HEK293T (cell line): ENCODE measurements around the gene BICDL1.

Experiments
- ARNT ChIP-seq: fragments of 450-650 bp; IDR thresholded peaks from 2 replicates; pipeline ENCODE4 v1.6.1; 2017; ENCODE audit warnings: mild to moderate bottlenecking
- CTBP1 ChIP-seq: fragments of 450-650 bp; IDR thresholded peaks from 2 replicates; pipeline ENCODE4 v1.6.1; 2016; ENCODE audit warnings: borderline replicate concordance
- ELF4 ChIP-seq: fragments of 450-650 bp; IDR thresholded peaks from 2 replicates; pipeline ENCODE4 v1.6.1; 2017; ENCODE audit warnings: antibody characterized with exemption
- FOXA1 ChIP-seq: fragments of 450-650 bp; IDR thresholded peaks from 2 replicates; pipeline ENCODE4 v1.6.1; 2016; ENCODE audit warnings: mild to moderate bottlenecking
- FOXK2 ChIP-seq: fragments of 450-650 bp; IDR thresholded peaks from 2 replicates; pipeline ENCODE4 v1.6.1; 2016; ENCODE audit warnings: mild to moderate bottlenecking
- FOXM1 ChIP-seq: fragments of 450-650 bp; IDR thresholded peaks from 2 replicates; pipeline ENCODE4 v1.6.1; 2017; ENCODE audit warnings: mild to moderate bottlenecking, borderline replicate concordance
- HDGF ChIP-seq: fragments of 450-650 bp; IDR thresholded peaks from 2 replicates; pipeline ENCODE4 v1.6.1; 2017; ENCODE audit warnings: antibody characterized with exemption, borderline replicate concordance
- LEF1 ChIP-seq: fragments of 450-650 bp; IDR thresholded peaks from 2 replicates; pipeline ENCODE4 v1.6.1; 2017; ENCODE audit warnings: mild to moderate bottlenecking, borderline replicate concordance
- NFRKB ChIP-seq: fragments of 450-650 bp; IDR thresholded peaks from 2 replicates; pipeline ENCODE4 v1.6.1; 2016; ENCODE audit warnings: mild to moderate bottlenecking, moderate library complexity
- SP1 ChIP-seq: fragments of 450-650 bp; IDR thresholded peaks from 2 replicates; pipeline ENCODE4 v1.6.1; 2017
- SUZ12 ChIP-seq: fragments of 450-650 bp; IDR thresholded peaks from 2 replicates; pipeline ENCODE4 v1.6.1; 2016; ENCODE audit warnings: mild to moderate bottlenecking
- TARDBP ChIP-seq: fragments of 450-650 bp; IDR thresholded peaks from 2 replicates; pipeline ENCODE4 v1.6.1; 2016
- ZNF384 ChIP-seq: fragments of 450-650 bp; IDR thresholded peaks from 2 replicates; pipeline ENCODE4 v1.6.1; 2016
- TF ChIP-seq, protein P1 (sequence below): fragments of 450-650 bp; IDR thresholded peaks from 2 replicates; pipeline ENCODE4 v1.6.1; 2016

DNA sequence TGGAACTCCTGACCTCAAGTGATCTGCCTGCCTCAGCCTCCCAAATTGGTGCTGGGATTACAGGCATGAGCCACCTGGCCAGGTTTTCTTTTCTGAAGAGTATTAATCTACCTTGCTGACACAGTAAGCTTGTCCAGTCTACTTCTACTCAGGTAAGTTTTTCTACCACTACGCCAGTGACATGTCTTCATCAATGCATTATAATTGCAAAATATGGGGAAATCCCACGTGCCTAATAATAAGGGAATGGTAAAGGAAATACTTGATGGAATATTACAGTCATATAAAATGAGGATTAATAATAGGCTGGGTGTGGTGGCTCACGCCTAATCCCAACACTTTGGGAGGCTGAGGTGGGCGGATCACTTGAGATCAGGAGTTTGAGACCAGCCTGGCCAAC lies 65.3 kb downstream of the BICDL1 start:
- no peak for TF ChIP-seq ARNT
- TF ChIP-seq FOXA1, result no peak
- TF ChIP-seq LEF1, result no peak
- no peak for TF ChIP-seq FOXM1
- TF ChIP-seq CTBP1, result no peak
- no peak for TF ChIP-seq SP1
- TF ChIP-seq SUZ12, result no peak
- no peak for TF ChIP-seq TARDBP
- no peak for TF ChIP-seq ELF4
- no peak for TF ChIP-seq FOXK2
- no peak for TF ChIP-seq ZNF384
- TF ChIP-seq HDGF, result no peak
- TF ChIP-seq, protein P1, sequence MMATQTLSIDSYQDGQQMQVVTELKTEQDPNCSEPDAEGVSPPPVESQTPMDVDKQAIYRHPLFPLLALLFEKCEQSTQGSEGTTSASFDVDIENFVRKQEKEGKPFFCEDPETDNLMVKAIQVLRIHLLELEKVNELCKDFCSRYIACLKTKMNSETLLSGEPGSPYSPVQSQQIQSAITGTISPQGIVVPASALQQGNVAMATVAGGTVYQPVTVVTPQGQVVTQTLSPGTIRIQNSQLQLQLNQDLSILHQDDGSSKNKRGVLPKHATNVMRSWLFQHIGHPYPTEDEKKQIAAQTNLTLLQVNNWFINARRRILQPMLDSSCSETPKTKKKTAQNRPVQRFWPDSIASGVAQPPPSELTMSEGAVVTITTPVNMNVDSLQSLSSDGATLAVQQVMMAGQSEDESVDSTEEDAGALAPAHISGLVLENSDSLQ, result no peak
- no peak for TF ChIP-seq NFRKB
